HG03521 (cell line): ENCODE data around the gene ATXN7L1.
"Not testable (repeated sequence)": the region's sequence is repeated elsewhere in the genome, so short reads cannot be mapped to it uniquely, and the experiment has no call there.

Experiments
- ATAC-seq: cut with Tn5 transposase; IDR thresholded peaks from one replicate; pipeline ENCODE4 v1.9.1; 2021; ENCODE audit warnings: mild to moderate bottlenecking, moderate library complexity; ENCODE audit not compliant: unreplicated experiment

ATXN7L1 gene

GRCh38 chr7:105806592-105807447, 69.6 kb downstream of the ATXN7L1 start:
- ATAC-seq: peak; percentile 23

- ATAC-seq: no peak
Measured at GRCh38 chr7:105805447-105806019, 70.9 kb downstream of the ATXN7L1 start.

- no peak for ATAC-seq
Measured at GRCh38 chr7:105803429-105803736, 73.0 kb downstream of the ATXN7L1 start.

GRCh38 chr7:105802604-105803428, 73.6 kb downstream of the ATXN7L1 start:
- no peak for ATAC-seq

- no peak for ATAC-seq
Measured at GRCh38 chr7:105800849-105801534, 75.4 kb downstream of the ATXN7L1 start.

GRCh38 chr7:105800442-105800841, 76.0 kb downstream of the ATXN7L1 start:
- no peak for ATAC-seq

- no peak for ATAC-seq
Measured at GRCh38 chr7:105799677-105800076, 76.7 kb downstream of the ATXN7L1 start.

GRCh38 chr7:105799006-105799405, 77.4 kb downstream of the ATXN7L1 start:
- no peak for ATAC-seq

- ATAC-seq: no peak
Measured at GRCh38 chr7:105797652-105798051, 78.7 kb downstream of the ATXN7L1 start.

GRCh38 chr7:105796365-105796764, 80.0 kb downstream of the ATXN7L1 start:
- ATAC-seq: no peak

GRCh38 chr7:105794741-105795729, 81.4 kb downstream of the ATXN7L1 start:
- ATAC-seq: no peak

GRCh38 chr7:105792488-105793370, 83.7 kb downstream of the ATXN7L1 start:
- ATAC-seq: no peak

GRCh38 chr7:105791926-105792325, 84.5 kb downstream of the ATXN7L1 start:
- no peak for ATAC-seq

- no peak for ATAC-seq
Measured at GRCh38 chr7:105790996-105791395, 85.4 kb downstream of the ATXN7L1 start.

- not testable (repeated sequence) for ATAC-seq
Measured at GRCh38 chr7:105790452-105790851, 85.9 kb downstream of the ATXN7L1 start.

GRCh38 chr7:105788816-105789349, 87.5 kb downstream of the ATXN7L1 start:
- no peak for ATAC-seq

- ATAC-seq: no peak
Measured at GRCh38 chr7:105788356-105788755, 88.0 kb downstream of the ATXN7L1 start.

GRCh38 chr7:105787793-105788192, 88.6 kb downstream of the ATXN7L1 start:
- no peak for ATAC-seq
